ENCODE measurements around the gene DDR1.

The DDR1 gene

DNA sequence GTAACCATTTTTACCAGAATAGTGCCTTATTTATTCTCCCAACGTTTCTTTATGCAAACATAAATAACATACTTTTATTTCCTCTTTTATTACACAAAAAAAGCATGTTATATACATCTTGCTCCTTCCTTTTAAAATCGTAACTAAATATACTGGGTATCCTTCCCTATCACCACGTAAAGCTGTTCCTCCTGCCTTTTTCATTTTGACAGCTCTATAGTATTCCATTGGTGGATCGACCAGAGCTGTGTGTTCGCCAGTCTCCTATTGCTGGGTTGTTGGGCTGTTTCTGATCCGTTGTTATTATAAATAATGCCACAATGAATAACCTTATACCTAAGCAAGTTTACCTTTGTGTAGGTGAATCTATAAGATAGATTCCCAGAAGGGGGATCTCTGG, 46.9 kb upstream of the DDR1 start:
- no peaks in the 10 kb centered on the region for H3K9me3 ChIP-seq
- peak overlapping the region in 1 of 2 donors; percentile 63 for H3K27ac ChIP-seq
- TF ChIP-seq, protein P1, sequence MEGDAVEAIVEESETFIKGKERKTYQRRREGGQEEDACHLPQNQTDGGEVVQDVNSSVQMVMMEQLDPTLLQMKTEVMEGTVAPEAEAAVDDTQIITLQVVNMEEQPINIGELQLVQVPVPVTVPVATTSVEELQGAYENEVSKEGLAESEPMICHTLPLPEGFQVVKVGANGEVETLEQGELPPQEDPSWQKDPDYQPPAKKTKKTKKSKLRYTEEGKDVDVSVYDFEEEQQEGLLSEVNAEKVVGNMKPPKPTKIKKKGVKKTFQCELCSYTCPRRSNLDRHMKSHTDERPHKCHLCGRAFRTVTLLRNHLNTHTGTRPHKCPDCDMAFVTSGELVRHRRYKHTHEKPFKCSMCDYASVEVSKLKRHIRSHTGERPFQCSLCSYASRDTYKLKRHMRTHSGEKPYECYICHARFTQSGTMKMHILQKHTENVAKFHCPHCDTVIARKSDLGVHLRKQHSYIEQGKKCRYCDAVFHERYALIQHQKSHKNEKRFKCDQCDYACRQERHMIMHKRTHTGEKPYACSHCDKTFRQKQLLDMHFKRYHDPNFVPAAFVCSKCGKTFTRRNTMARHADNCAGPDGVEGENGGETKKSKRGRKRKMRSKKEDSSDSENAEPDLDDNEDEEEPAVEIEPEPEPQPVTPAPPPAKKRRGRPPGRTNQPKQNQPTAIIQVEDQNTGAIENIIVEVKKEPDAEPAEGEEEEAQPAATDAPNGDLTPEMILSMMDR (IDR thresholded peaks at IDR 0.05) = no peak
- H3K36me3 ChIP-seq = no peaks in the 10 kb centered on the region
- no peak for DNase-seq
- no peaks in the 10 kb centered on the region for H3K27me3 ChIP-seq
- intact Hi-C loops (cut with DNase I; ENCODE audit: low total_unique reads) = no loop called here
- no peak overlapping the region for H3K4me3 ChIP-seq
- H3K4me1 ChIP-seq = peaks cover 0 to 27% (median 12%) of the 10 kb centered on the region in 4 donors

DNA sequence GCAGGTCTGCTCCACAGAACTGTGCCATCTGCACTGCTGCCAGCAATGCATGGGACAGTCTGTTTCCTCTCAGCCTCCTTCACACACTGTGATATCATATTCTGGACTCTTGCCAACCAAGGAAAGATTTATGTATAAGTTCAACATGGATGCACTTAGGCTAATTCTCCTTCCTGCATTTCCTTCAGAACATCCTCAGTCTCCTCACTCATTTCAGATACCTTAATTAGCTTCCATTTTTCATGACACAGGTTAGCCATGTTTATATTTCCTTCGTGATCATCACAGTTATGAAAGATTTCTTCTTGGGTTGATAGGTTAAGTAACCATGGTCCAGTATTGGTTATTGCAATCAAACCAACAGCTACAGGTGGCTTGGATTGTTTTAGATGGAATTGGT, 46.4 kb upstream of the DDR1 start:
- no peak for DNase-seq
- Histone ChIP-seq H3K27ac (no peak overlapping the region), H3K36me3 (no peaks in the 10 kb centered on the region), H3K9me3 (no peaks in the 10 kb centered on the region), H3K4me1 (peaks cover 0 to 30% (median 12%) of the 10 kb centered on the region in 4 donors), H3K27me3 (no peaks in the 10 kb centered on the region), H3K4me3 (no peak overlapping the region)
- TF ChIP-seq, protein P1 (IDR thresholded peaks at IDR 0.05) = no peak
- intact Hi-C loops (cut with DNase I; ENCODE audit: low total_unique reads) = no loop called here

DNA sequence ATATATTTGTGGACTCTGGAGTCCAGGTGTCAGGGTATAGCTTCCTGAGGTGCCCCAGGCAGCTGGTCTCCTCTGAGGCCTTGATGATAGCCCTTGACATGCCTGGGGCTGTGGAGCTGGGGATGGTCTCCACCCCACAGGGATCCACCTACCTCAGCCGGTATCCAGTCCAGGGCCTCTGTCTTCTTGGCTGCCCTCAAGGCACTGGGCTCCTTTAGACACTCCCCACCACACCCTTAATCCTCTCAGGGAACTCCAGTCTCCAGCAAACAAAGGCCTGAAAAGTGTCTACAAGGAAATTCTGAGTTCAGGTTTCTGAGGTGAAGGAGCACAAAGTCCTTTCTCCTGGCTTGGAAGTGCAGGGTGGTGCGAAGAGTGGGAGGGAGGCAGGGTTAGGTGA, 44.6 kb upstream of the DDR1 start:
- no peaks in the 10 kb centered on the region for H3K27me3 ChIP-seq

DNA sequence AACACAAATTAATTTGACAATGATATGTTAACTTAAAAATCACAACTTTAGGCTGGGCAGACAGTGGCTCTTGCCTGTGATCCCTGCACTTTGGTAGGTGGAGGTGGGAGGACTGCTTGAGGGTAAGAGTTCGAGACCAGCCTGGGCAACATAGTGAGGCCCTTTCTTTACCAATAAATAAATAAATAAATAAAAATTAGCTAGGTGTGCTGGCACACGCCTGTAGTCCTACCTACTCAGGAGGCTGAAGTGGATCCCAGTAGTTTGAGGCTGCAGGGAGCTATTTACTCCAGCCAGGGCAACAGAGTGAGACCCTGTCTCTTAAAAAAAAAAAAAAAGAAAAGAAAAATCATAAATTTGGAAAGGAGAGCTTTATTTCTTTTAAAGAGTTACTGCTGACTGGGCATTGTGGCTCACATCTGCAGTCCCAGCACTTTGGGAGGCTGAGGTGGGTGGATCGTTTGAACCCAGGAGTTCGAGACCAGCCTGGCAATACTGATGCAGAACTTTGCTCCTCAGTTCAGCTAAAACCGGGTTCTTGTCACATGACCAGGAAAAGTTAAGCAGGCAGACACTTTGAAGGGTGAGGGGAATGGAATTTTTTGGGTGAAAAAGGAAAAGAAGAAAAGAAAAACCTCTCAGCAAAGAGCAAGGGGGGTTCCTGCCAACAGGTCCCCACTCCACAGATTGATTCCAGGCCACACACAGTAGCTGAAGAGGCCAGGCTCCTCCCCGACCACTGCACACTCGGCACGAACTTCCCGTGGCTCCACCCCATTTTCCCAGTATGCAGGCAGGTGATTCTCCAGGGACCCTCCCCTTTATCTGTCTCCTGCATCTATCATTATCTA, 44.0 kb upstream of the DDR1 start:
- H3K4me3 ChIP-seq = no peak overlapping the region
- peaks cover 0 to 48% (median 24%) of the 10 kb centered on the region in 4 donors for H3K4me1 ChIP-seq
- H3K27ac ChIP-seq = no peak overlapping the region
- H3K36me3 ChIP-seq = no peaks in the 10 kb centered on the region
- no peaks in the 10 kb centered on the region for H3K27me3 ChIP-seq
- no peak for DNase-seq
- TF ChIP-seq, protein P1 (IDR thresholded peaks at IDR 0.05) = no peak
- no peaks in the 10 kb centered on the region for H3K9me3 ChIP-seq
- intact Hi-C loops (cut with DNase I; ENCODE audit: low total_unique reads) = no loop called here

More for the DNA sequence above, 44.6 kb upstream of the DDR1 start:
- DNase-seq = no peak
- no peaks in the 10 kb centered on the region for H3K9me3 ChIP-seq
- TF ChIP-seq, protein P1 (IDR thresholded peaks at IDR 0.05) = no peak
- intact Hi-C loops (cut with DNase I; ENCODE audit: low total_unique reads) = no loop called here
- no peak overlapping the region for H3K27ac ChIP-seq
- no peaks in the 10 kb centered on the region for H3K36me3 ChIP-seq
- peaks cover 0 to 48% (median 24%) of the 10 kb centered on the region in 4 donors for H3K4me1 ChIP-seq
- H3K4me3 ChIP-seq = no peak overlapping the region

DNA sequence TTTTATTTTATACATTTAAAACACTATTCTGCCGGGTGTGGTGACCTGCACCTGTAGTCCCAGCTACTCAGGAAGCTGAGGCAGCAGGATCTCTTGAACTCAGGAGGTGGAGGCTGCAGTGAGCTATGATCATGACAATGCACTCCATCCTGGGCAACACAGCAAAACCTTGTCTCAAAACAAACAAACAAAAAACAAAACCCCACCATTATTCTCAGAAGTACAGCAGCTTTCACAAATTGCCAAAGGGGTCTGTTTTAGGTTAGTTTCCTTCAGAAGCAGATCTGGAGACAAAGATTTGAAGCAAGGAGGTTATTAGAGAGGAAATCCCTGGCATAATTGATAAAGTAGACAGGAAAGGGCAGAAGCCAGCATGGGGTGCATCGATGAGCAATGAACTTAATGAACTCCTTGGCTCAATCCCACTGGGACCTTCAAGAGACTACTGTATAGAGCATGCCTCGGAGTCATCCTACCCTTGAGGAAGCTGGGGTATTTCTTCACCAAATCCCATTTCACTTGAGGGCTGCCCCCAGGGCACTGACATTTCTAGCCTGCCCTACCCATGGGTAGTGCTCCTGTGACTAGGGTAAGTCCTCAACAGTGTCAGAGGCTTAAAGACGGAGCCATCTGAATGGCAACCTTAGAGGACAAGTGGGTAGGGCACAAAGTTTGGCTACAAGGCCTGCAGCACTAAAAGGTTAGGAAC, 43.2 kb upstream of the DDR1 start:
- no peaks in the 10 kb centered on the region for H3K9me3 ChIP-seq
- no peaks in the 10 kb centered on the region for H3K27me3 ChIP-seq
- peaks cover 0 to 41% (median 19%) of the 10 kb centered on the region in 4 donors for H3K4me1 ChIP-seq
- no peaks in the 10 kb centered on the region for H3K36me3 ChIP-seq
- no peak overlapping the region for H3K27ac ChIP-seq
- no peak overlapping the region for H3K4me3 ChIP-seq
- TF ChIP-seq, protein P1 (IDR thresholded peaks at IDR 0.05) = no peak
- intact Hi-C loops (cut with DNase I; ENCODE audit: low total_unique reads) = no loop called here
- DNase-seq = no peak

Data from tibial artery (tissue), 4 donors.